AG09309 (cell line): Measurements from ENCODE around the gene DACT3.

Source experiments
- DNase-seq: peaks from one replicate; pipeline ENCODE4 v3.0.0-alpha.2; 2010; ENCODE audit warnings: low read depth
- H3K4me3 ChIP-seq: 2 replicates; pipeline ENCODE4 v1.5.1; 2011; ENCODE audit warnings: mild to moderate bottlenecking, low read depth, low read length, moderate library complexity; ENCODE audit not compliant: control insufficient read depth
- TF ChIP-seq, protein P1 (sequence below): IDR thresholded peaks from 2 replicates; pipeline ENCODE4 v1.5.1; 2011; ENCODE audit warnings: mild to moderate bottlenecking, low read depth, low read length, inconsistent platforms; ENCODE audit not compliant: insufficient read depth, control insufficient read depth; ENCODE audit errors: missing control alignments

The DACT3 gene

DNA sequence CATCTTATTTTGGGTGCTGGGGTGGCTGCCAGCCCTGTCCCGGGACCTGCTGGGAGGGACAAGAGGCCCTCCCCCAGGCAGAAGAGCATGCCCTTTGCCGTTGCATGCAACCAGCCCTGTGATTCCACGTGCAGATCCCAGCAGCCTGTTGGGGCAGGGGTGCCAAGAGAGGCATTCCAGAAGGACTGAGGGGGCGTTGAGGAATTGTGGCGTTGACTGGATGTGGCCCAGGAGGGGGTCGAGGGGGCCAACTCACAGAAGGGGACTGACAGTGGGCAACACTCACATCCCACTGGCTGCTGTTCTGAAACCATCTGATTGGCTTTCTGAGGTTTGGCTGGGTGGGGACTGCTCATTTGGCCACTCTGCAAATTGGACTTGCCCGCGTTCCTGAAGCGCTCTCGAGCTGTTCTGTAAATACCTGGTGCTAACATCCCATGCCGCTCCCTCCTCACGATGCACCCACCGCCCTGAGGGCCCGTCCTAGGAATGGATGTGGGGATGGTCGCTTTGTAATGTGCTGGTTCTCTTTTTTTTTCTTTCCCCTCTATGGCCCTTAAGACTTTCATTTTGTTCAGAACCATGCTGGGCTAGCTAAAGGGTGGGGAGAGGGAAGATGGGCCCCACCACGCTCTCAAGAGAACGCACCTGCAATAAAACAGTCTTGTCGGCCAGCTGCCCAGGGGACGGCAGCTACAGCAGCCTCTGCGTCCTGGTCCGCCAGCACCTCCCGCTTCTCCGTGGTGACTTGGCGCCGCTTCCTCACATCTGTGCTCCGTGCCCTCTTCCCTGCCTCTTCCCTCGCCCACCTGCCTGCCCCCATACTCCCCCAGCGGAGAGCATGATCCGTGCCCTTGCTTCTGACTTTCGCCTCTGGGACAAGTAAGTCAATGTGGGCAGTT is 51.2 kb downstream of the DACT3 start:
- H3K4me3 ChIP-seq, result no peak overlapping the region
- DNase-seq, result no peak
- TF ChIP-seq, protein P1, sequence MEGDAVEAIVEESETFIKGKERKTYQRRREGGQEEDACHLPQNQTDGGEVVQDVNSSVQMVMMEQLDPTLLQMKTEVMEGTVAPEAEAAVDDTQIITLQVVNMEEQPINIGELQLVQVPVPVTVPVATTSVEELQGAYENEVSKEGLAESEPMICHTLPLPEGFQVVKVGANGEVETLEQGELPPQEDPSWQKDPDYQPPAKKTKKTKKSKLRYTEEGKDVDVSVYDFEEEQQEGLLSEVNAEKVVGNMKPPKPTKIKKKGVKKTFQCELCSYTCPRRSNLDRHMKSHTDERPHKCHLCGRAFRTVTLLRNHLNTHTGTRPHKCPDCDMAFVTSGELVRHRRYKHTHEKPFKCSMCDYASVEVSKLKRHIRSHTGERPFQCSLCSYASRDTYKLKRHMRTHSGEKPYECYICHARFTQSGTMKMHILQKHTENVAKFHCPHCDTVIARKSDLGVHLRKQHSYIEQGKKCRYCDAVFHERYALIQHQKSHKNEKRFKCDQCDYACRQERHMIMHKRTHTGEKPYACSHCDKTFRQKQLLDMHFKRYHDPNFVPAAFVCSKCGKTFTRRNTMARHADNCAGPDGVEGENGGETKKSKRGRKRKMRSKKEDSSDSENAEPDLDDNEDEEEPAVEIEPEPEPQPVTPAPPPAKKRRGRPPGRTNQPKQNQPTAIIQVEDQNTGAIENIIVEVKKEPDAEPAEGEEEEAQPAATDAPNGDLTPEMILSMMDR, result no peak

DNA sequence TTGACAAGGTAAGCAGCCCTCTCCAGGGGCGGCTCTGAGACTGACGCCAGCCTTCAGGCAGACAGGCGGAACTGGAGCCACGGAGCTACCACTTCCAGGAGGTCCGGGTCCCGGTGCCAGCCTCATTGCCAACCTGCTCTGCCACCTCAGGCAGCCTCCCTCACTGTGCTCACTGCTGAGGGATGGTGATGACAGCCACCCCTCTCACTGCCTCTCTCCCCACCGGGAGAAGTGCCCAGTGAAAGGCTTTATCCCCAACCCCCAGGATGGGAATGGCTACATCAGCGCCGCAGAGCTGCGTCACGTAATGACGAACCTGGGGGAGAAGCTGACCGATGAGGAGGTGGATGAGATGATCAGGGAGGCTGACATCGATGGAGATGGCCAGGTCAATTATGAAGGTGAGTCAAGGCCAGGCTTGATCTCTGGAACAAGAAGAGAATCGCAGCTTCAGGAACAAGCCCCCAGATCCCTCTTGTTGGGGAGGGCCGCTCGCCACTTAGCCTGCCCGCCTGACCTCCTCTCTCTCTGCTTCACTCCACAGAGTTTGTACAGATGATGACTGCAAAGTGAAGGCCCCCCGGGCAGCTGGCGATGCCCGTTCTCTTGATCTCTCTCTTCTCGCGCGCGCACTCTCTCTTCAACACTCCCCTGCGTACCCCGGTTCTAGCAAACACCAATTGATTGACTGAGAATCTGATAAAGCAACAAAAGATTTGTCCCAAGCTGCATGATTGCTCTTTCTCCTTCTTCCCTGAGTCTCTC is 52.2 kb downstream of the DACT3 start:
- H3K4me3 ChIP-seq, result no peak overlapping the region
- TF ChIP-seq, protein P1, result no peak
- DNase-seq, result no peak

DNA sequence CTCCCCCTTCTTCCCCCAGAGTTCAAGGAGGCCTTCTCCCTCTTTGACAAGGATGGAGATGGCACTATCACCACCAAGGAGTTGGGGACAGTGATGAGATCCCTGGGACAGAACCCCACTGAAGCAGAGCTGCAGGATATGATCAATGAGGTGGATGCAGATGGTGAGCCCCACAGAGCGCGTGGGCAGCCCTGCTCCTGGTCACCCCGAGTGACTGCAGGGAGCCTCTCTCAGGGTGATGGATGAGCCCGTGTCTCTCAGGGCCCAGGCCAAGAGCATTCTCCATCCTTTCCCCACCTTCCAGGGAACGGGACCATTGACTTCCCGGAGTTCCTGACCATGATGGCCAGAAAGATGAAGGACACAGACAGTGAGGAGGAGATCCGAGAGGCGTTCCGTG is 52.8 kb downstream of the DACT3 start:
- no peak for DNase-seq
- H3K4me3 ChIP-seq, result no peak overlapping the region
- TF ChIP-seq, protein P1, result no peak

DNA sequence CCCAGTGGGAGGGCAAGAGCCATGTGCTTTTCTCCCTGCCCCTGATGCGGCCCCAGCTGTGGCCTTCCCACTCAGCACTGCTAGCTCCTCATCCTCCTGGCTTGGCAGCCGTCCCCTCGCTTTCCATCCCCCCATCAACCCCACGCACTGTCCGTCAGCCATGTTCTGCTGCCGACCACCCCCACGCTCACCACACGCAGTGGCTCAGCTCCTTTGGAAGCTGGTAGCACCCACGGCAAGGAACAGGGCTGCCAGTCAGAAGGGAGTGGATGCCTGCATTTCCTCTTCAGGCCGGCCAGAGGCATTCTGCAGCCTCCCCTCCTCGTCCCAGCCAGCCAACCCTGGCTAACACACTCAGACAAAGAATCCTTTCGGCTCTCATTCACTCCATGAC is 53.5 kb downstream of the DACT3 start:
- no peak overlapping the region for H3K4me3 ChIP-seq
- DNase-seq, result no peak
- TF ChIP-seq, protein P1, result no peak

DNA sequence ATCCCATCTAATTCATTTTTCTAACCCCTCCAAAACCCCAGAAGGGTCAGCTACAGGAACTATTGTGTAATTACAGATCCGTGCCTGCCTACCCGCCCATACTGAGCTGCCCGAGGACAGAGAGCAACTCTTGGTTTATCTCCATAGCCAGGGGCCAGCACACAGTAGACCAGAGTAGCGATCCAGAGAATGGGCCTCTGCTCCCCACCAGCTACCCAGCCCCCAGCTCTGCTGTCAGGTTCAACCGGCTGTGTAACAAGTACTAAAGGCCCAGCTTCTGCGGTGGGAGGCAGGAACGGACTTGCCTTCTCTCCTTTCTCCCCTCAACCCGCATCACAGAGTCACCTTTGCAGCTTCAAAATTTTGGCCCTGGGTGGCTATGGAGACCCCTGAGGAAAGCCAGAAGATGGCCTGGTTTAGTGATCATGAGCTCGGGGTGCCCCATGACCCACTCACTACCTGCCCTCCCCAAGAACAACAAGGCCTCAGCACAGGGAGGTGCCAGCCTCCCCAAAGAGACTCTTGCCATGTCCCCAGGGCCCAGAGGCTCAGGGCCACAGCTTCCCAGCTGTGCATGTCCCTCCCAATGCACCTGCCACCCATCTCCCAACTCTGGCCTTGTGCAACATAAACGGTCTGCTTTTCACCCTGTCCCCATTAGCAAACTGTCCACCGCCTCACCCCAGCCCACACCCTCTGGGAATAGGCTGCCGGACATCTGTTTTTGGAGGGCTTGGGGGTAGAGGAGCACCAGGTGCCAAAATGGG is 54.1 kb downstream of the DACT3 start:
- no peak for DNase-seq
- TF ChIP-seq, protein P1, result no peak
- H3K4me3 ChIP-seq, result no peak overlapping the region

DNA sequence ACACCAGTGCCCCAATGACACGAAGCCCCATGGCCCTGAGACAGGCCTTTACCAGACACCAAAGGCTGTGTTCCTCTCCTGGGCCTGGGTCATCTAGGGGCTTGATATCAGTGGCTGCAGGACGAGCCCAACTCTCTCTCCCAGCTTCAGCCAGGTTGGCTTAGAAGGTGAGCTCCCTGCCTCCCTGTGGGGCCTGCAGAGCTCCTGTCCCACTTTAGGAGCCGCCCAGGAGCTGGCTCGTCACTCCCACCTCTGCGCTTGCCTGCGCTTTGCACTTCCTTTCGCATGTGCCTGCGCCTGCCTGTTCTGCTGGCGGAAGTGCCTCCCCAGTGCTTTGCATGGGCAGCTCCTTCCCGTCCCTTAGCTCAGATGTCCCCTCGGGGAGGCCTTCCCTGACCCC is 55.0 kb downstream of the DACT3 start:
- TF ChIP-seq, protein P1, result no peak
- DNase-seq, result no peak
- H3K4me3 ChIP-seq, result no peak overlapping the region
